HG02970 (cell line): ENCODE data around the gene FUOM.

ENCODE experiments used
- ATAC-seq: cut with Tn5 transposase; IDR thresholded peaks from one replicate; pipeline ENCODE4 v1.9.1; 2021; ENCODE audit warnings: mild to moderate bottlenecking, moderate library complexity, moderate number of reproducible peaks; ENCODE audit not compliant: unreplicated experiment, low FRiP score

FUOM gene

DNA sequence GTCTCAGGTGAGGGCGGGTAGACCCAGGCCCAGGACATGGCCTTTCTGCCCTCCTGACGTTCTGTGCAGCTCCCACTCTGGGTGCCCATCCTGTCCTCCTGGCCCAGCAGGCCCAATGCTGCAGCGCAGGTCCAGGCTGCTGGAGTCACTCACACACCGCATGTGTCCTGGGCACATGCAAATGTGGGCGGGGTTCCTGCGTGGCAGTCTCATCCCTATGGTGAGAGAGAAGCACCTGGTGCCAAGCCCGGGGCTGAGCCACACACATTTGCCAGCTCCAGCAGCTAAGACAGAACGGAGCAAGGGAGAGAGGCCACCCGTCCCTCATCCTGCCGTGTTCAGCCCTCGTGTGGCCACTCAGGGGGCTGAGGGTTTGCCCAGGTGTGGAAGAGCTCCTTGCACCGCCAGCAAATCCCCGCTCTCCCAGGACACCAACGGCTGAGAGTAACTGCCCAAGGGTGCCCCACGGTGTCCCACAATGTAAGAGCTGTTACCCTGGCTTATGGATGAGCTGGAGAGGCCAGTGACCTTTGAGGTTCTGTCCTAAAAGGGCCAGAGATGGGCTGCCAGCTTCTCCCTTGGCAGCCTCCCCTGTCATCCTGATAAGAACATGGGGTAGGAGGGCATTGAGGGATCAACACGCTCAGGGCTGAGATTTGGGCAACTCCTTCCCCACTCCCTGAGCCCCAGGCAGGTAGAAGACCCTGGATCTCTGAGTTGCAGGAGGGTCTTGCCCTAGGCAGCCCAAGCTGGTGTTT, 4.4 kb downstream of the FUOM start:
- no peak for ATAC-seq

- no peak for ATAC-seq
These were observed 6.2 kb downstream of the FUOM start for GRCh38 chr10:133351408-133352318.

DNA sequence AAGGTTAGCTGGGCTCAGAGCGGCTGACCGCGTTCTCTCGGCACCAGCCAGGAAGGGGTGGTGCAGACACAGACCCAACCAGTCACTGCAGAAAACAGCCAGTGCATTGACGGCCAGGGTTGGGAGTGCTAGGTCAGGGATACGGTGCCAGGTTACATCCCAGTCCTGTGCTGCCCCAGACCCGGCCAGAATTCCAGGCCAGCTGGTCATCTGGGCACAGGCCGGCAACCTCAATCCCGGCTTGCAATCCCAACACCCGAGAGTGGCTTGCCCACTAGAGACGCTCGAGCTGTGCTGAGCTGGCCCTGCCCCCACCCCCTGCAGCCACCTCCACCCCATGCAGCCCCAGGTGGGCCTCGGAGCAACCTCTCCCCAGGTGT, 6.9 kb downstream of the FUOM start:
- no peak for ATAC-seq

DNA sequence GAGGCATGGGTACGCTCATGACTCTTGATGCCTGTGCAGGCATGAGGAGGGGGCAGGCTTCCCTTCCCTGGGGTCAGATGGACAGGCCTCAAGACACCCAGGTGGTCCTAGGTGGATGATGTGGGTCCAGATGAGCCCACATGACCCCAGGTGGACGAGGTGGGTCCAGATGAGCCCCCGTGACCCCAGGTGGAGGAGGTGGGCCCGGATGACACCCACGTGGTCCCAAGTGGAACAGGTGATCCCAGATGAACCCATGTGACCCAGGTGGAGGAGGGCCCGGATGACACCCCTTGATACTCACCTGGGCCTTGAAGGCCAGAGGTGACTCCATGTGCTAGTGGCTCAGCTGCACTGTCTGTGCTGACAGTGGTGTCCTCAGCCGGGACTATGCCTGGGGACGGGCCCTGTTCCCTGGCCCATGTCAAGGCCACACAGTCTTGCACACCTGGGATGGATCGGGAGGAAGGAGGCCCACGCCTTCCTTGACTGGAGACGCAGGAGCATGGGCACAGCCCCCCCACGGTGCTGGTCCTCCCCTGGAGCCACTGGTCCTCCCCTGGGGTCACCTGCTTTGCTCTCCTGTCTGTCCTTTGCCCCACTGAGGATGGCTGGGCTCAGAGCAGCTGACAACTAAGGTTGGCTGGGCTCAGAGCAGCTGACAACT, 7.4 kb downstream of the FUOM start:
- no peak for ATAC-seq

DNA sequence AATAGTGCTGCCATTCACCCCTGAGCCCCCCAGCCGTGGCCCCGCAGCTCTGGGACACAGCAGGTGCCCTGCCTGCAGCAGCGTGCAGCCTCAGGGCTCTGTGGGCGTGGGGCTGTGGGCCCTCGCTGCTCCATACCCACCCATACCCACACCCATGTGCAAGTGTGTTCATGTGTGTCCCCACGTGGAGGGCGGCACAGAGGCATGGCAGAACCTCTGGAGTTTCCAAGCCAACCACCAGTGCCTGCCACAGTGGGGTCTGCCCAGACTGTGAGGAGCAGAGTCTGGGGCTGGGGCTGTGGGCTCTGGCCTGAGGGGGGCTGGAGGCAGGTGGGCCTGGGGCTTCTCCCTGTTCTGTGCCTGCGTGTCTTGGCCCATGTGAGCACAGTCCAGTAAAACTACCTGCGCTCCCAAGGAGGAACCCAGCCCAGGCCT, 8.2 kb downstream of the FUOM start:
- ATAC-seq, result no peak

GRCh38 chr10:133349160-133349568, 8.7 kb downstream of the FUOM start:
- no peak for ATAC-seq

DNA sequence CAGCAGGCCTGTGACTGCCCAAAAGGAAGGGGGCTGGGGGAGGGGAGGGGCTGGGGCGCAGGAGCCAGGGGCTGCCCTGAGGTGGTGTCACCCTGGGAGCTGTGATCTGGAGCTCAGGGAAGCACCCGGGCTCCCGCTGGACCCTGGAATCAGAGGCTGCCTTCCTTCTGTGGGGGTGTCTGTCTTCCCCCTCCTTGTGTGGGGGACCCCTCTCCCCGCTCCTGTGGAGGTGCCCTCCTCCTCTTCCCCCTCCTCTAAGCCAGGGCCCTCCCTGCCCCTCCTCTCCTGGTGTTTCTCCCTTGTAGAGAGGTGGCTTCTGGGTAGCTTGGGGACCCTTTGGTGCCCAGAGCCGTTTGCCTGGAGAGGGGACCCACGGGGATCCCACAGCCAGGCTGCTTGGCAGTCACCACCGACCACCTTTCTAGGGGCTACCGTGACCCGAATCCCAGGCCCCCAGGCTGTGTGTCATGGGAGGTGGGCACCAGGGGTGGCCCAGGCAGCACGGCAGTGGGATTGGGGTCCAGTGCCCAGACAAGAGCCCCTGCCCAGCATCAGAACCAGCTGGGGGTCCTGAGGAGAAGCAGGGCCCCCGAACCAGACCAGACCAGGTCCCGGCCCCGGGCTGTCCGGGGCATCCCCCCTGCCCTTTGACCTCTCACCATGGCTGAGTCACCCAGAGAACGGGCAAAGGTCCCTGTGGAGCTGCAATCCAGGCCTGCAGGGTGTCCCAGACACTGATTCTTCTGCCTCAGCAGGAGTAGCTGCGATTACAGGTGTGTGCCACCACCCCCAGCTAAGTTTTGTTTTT, 9.9 kb downstream of the FUOM start:
- no peak for ATAC-seq

GRCh38 chr10:133346413-133346812, 11.4 kb downstream of the FUOM start:
- ATAC-seq, result no peak

DNA sequence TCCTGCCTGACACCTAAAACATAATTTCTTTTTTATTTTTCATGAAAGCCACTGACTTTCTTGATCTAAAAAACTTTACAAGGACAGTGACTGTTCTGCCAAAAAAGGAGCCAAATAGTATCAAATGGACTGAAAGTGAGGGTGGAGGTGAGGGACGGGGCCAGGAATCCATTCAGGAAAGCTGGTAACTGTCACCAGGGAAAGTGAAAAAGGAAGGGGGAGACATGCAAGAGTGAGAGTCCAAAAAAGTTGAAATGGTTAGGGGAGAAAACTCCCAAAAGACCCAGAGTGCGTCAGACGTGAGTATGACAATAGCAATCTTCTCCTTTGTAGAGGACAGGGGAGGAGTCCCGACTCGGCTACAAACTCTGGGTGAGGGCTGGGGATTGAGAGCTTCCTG, 13.6 kb downstream of the FUOM start:
- ATAC-seq, result no peak

- no peak for ATAC-seq
These were observed 14.3 kb downstream of the FUOM start for GRCh38 chr10:133343558-133343957.

- ATAC-seq, result no peak
These were observed 14.9 kb downstream of the FUOM start for GRCh38 chr10:133342942-133343341.

DNA sequence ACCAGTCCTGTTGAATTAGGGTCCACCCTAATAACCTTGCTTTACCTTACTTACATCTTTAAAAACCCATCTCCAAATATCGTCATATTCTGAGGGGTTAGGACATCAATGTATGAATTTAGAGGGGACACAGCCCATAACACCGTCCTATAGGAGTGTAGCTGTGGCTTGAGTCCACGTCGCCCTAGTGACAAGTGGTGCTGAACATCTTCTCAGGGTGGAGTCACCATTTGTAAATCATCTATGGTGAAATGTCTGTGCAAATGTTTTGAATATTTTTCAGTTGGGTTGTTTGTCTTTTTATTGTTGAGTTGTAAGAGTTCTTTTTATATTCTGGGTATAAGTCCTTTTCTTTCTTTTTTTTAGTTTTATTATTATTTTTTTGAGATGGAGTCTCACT, 15.8 kb downstream of the FUOM start:
- ATAC-seq, result no peak

DNA sequence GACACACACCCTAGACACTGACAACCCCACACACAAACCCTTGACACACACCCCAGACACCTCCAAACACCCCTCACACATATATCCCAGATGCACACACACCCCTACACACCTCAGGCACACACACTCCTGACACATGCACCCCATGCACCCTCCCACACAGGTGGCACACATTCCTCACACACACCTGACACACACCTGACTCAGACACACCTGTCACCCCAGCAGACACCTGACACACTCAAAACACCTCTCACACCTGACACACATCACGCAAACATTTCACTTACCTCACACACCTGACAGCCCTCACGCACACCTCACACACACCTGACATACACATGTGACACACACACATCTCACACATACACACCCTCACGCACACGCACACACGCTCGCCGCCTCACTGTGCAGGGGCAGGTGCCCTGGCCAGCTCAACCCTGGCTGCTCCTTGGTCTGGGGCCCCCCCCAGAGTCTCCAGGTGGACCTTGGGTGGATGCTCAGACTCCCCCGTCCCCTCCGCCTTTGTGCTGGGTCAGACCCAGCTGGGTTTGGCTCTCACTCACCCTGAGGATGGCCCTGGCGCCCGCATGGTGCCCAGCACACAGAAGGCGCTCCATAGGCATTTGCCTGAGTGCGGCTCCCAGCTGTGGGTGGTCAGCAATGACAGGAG, 18.0 kb downstream of the FUOM start:
- no peak for ATAC-seq

DNA sequence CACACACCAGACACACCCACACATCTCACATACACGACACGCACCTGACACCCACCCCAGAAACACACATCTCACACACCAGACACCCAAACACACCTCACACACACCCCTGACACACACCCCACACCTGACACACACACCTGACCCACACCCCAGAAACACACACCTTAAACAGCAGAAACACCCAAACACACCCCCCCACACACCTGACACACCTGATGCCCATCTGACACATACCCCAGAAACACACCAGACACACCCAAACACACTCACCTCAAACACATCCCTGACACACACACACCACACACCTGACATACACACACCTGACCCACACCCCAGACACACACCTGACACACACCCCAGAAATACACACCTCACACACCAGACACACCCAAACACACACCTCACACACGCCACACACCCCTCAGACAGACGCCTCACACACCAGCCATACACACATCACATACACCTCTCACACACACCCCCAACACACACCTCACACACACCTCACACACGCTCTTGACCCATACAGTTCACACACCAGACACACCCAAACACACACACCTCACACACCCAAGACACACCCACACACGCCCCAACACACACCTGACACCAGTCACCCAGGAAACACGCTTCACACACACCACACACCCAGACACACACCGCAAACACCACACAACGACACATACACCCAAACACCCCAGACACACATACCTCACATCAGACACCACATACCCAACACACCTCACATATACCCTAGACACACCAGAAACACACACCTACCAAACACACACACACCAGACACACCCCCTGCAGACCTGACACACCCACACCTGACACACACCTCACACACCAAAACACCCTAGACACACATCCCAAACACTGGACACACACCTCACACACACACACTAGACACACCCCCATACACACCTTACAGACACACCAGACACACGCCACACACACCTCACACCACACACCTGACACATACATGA, 19.4 kb downstream of the FUOM start:
- ATAC-seq, result no peak

DNA sequence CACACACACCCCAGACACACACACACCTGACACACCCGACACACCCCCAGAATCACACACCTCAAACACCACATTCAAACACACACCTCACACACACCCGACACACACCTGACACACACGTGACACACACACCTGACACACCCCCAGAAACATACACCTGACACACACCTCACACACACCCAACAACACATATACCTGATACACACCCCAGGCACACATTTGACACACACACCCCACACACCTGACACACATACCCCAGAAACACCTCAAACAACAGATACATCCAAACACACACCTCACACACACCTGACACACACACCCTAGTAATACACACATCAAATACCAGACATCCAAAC, 20.5 kb downstream of the FUOM start:
- ATAC-seq, result no peak

- no peak for ATAC-seq
These were observed 21.0 kb downstream of the FUOM start, which contains the start of gene CALY for GRCh38 chr10:133336577-133337369. Gene CALY (minus strand): TSS chr10:133336896. CDS start chr10:133328989, 7,907 bp downstream.

GRCh38 chr10:133336118-133336576, 21.7 kb downstream of the FUOM start:
- ATAC-seq, result no peak
